Fibroblast of the aortic adventitia (primary cell): ENCODE measurements around the gene MYO1C. TPM values are rescaled to one million over a fixed set of nuclear protein-coding genes. Genes with fewer than 3 reads are reported as not detected.

Source experiments
- DNase-seq: peaks from one replicate; pipeline ENCODE4 v3.0.0-alpha.2; 2010; ENCODE audit warnings: low read depth
- H3K4me3 ChIP-seq: 2 replicates; pipeline ENCODE4 v1.5.1; 2011; ENCODE audit warnings: low read depth, mild to moderate bottlenecking, control low read depth, low read length, moderate library complexity
- total RNA-seq: library from RNA; depleted of rRNA; stranded (reverse); fragments of >200 nt; gene quantifications from 2 replicates; pipeline ENCODE4 v1.2.3, GENCODE V29; 2012; ENCODE audit warnings: low replicate concordance
- TF ChIP-seq, protein P1 (sequence below): IDR thresholded peaks from 2 replicates; pipeline ENCODE4 v1.5.1; 2011; ENCODE audit warnings: mild to moderate bottlenecking, low read length, control low read depth, inconsistent platforms; ENCODE audit not compliant: insufficient read depth

MYO1C gene
- total RNA-seq, 1 donor = 139 TPM

DNA sequence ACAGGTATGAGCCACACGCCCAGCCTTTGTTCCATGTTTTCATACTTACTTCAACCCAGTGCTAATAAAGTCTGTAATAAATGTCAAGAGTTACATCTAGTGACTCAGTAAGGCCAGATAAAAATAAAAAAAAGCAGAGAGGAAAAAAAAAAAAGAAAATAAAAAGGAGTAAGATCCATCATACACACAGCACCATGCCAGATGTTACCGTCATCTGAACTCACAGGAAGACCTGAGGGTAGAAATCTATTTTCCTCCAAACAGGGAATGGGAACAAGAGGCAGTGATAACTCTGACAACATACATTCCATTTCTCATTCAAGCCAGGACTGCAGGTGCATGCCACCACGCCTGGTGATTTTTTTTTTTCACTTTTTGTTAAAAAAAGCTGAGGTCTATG is 57.2 kb downstream of the MYO1C start:
- H3K4me3 ChIP-seq = no peak overlapping the region
- no peak for DNase-seq
- TF ChIP-seq, protein P1, sequence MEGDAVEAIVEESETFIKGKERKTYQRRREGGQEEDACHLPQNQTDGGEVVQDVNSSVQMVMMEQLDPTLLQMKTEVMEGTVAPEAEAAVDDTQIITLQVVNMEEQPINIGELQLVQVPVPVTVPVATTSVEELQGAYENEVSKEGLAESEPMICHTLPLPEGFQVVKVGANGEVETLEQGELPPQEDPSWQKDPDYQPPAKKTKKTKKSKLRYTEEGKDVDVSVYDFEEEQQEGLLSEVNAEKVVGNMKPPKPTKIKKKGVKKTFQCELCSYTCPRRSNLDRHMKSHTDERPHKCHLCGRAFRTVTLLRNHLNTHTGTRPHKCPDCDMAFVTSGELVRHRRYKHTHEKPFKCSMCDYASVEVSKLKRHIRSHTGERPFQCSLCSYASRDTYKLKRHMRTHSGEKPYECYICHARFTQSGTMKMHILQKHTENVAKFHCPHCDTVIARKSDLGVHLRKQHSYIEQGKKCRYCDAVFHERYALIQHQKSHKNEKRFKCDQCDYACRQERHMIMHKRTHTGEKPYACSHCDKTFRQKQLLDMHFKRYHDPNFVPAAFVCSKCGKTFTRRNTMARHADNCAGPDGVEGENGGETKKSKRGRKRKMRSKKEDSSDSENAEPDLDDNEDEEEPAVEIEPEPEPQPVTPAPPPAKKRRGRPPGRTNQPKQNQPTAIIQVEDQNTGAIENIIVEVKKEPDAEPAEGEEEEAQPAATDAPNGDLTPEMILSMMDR = no peak

DNA sequence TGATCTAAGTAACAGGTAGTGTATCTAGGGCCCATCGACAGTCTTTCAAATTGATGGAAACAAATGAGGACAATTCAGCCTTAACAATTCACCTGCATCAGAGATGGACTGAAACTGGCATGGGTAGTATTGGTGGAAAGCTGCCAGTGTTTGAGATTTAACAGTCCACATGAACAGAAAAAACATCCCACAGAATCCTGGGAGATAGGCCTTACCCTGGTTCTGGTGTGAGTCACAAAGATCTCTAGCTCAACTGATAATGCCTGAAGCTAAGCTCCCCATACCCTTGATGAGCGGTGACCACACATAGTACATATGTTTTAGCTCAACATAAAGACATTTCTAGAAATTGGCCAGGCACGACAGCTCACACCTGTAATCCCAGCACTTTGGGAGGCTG is 58.3 kb downstream of the MYO1C start:
- H3K4me3 ChIP-seq = no peak overlapping the region
- peak; percentile 51 for DNase-seq
- TF ChIP-seq, protein P1 = no peak

DNA sequence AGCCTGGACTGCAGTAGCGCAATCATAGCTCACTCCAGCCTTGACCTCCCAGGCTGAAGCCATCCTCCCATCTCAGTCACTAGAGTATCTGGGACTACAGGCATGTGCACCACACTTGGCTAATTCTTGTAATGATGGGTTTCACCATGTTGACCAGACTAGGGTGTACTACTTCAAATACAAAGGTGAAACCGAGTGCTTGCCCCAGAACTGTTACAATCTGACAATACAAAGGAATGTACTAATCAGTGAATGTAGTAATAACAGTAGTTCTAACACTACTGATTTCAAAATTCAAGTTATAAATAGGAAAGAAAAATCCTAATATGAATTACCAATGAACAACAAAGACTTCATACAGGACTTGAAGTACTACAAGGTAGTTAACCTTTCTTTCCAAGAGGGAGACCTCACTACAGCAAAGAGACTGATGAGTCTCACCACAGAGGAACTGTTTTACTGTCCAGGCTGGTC is 60.8 kb downstream of the MYO1C start:
- H3K4me3 ChIP-seq = no peak overlapping the region
- TF ChIP-seq, protein P1 = no peak
- no peak for DNase-seq

DNA sequence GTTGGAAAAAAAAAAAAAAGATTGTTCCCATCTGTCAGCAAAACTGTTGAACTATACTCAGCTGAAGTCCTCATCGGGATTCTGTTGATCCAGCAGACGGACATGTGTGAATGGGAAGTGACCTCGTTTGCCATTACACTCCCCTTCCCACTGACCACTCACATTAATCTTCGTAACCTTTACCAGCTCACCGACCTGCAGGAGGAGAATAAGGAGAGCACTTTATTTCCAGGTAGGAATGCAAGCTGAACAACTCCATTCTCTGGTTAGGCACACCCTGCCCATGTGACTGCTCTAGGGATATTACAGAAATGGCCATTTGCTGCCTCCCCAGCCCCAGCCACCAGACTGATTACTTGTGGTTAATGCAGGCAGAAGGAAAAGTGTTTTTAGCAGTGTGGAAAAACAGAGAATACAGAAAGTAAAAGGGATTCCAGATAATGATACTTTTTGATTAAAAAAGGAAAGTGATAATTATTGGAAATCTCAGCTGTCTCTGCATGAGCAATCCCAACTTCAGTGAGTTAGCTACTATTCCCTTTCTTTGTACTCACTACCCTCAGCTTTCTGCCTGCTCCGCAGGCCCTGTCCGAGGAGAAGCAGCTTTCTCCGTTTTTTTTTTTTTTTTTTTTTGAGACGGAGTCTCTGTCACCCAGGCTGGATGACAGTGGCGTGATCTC is 68.9 kb downstream of the MYO1C start:
- TF ChIP-seq, protein P1 = no peak
- DNase-seq = no peak
- H3K4me3 ChIP-seq = no peak overlapping the region

DNA sequence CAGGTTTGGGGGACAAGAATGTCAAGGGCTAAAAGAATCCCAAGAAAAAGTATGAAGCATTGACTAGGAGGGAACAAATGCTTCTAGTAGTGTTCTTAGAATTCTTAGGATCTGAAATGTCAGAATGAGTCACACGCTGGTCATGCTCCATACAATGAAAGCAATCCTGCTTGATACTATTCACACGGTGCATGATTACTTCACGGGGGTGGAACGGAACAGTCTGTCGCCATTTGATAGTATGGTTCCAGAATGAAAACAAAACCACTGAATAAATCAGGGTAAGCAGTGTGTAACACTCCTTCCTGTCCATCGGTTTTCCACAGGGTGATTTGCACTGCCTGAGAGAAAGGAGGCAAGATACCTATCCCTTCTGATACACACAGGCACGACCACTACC is 69.6 kb downstream of the MYO1C start:
- no peak overlapping the region for H3K4me3 ChIP-seq
- TF ChIP-seq, protein P1 = no peak
- DNase-seq = peak; percentile 95

DNA sequence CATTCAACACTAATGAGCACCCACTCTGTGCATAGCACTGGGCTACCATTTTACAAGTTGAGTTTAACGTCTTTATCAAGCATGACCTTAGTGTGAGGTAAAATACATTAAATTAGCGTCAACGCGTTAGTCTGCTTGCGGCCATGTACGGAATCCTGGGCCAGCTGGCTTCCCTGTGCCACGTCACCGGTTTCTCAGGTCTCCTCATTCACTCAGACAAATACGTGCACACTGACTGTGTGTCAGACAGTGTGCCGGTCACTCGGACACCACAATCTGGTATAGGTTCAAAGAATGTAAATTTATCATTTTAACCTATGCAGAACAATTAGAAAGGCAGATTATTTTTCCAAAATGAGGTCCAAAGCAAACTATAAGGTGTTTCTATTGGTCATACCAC is 71.0 kb downstream of the MYO1C start:
- no peak overlapping the region for H3K4me3 ChIP-seq
- no peak for DNase-seq
- TF ChIP-seq, protein P1 = no peak

DNA sequence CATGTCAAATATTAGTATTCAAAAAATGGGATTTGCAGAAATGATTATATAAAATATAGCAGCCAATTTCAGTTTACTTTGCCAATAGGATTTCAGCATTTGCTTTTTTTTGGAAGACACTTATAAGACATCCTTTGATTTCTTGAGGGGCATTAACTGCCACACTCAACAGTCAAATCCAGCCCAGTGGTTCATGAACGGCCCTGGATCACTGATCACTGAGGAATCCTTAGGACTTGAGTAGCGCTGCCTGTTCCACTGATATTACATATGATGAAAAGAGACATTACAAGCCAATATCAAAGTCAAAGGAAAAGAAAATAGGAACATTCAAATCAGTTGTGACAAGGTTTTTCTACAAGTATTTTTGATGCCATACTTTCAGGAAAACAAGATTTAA is 71.5 kb downstream of the MYO1C start:
- no peak for DNase-seq
- no peak overlapping the region for H3K4me3 ChIP-seq

More for the DNA sequence above, 71.5 kb downstream of the MYO1C start:
- TF ChIP-seq, protein P1 = no peak
